Fibroblast of lung (primary cell): ENCODE measurements around the gene DOCK4. TPM values are rescaled to one million over a fixed set of nuclear protein-coding genes. Genes with fewer than 3 reads are reported as not detected.

Experiments
- DNase-seq, 2 donors: peaks; one replicate each; pipeline versions ENCODE4 v3.0.0 to v3.0.0-alpha.2; 2010; ENCODE audit warnings: low read depth in 2 of 2
- H2AFZ ChIP-seq: 2 replicates; pipeline ENCODE4 v1.5.1; 2012; ENCODE audit warnings: low read length, control low read depth, inconsistent platforms
- H3K27ac ChIP-seq: 2 replicates; pipeline ENCODE4 v1.5.1; 2011; ENCODE audit warnings: low read length, control low read depth; ENCODE audit not compliant: insufficient read depth
- H3K27me3 ChIP-seq: 2 replicates; pipeline ENCODE4 v1.5.1; 2011; ENCODE audit warnings: mild to moderate bottlenecking, low read length; ENCODE audit not compliant: control insufficient read depth, insufficient read depth
- H3K36me3 ChIP-seq: 2 replicates; pipeline ENCODE4 v1.5.1; 2011; ENCODE audit warnings: low read length; ENCODE audit not compliant: control insufficient read depth, insufficient read depth
- H3K4me1 ChIP-seq: 2 replicates; pipeline ENCODE4 v1.5.1; 2011; ENCODE audit warnings: low read length; ENCODE audit not compliant: control insufficient read depth, insufficient read depth; ENCODE audit errors: extremely low read depth
- H3K4me2 ChIP-seq: 2 replicates; pipeline ENCODE4 v1.5.1; 2011; ENCODE audit warnings: low read length, control low read depth; ENCODE audit not compliant: insufficient read depth; ENCODE audit errors: extremely low read depth
- H3K4me3 ChIP-seq, 4 experiments: fragments of 200-600 bp in 1 of 4; sonication (generic) in 1 of 4; replicated peaks in 1 of 4; 2 replicates each; pipeline ENCODE4 v1.5.1; 2011 to 2016; ENCODE audit warnings: low read length in 4 of 4, low read depth in 3 of 4, mild to moderate bottlenecking in 3 of 4, control low read depth in 2 of 4, inconsistent platforms in 1 of 4, mixed read lengths in 1 of 4; ENCODE audit not compliant: insufficient read depth in 1 of 4; ENCODE audit errors: control extremely low read depth in 1 of 4
- H3K79me2 ChIP-seq: 2 replicates; pipeline ENCODE4 v1.5.1; 2012; ENCODE audit warnings: mild to moderate bottlenecking, low read length, inconsistent platforms; ENCODE audit not compliant: control insufficient read depth, insufficient read depth
- H3K9ac ChIP-seq: 2 replicates; pipeline ENCODE4 v1.5.1; 2011; ENCODE audit warnings: mild to moderate bottlenecking, low read length, control low read depth; ENCODE audit not compliant: insufficient read depth
- H3K9me3 ChIP-seq: 2 replicates; pipeline ENCODE4 v1.5.1; 2012; ENCODE audit warnings: low read depth, low read length; ENCODE audit not compliant: control insufficient read depth, insufficient read depth
- H4K20me1 ChIP-seq: 2 replicates; pipeline ENCODE4 v1.5.1; 2011; ENCODE audit warnings: low read length; ENCODE audit not compliant: control insufficient read depth, insufficient read depth; ENCODE audit errors: extremely low read depth
- CTCF ChIP-seq, 2 donors: IDR thresholded peaks in 1 of 2; conservative IDR thresholded peaks in 1 of 2; 1 replicate in 1 of 2; 2 replicates in 1 of 2; pipeline ENCODE4 v1.5.1; 2011 to 2012; ENCODE audit warnings: low read length in 2 of 2, control low read depth in 1 of 2, inconsistent platforms in 1 of 2, low read depth in 1 of 2, mild to moderate bottlenecking in 1 of 2
- EZH2 ChIP-seq: IDR thresholded peaks from 2 replicates; pipeline ENCODE4 v1.5.1; 2012; ENCODE audit warnings: low read length, control low read depth, mild to moderate bottlenecking; ENCODE audit errors: missing control alignments
- polyA plus RNA-seq, 2 donors: library from polyadenylated mRNA; depleted of rRNA in 1 of 2; stranded (reverse) in 1 of 2; unstranded in 1 of 2; fragments of >200 nt; gene quantifications; 2 replicates each; pipeline ENCODE4 v1.2.1, GENCODE V29; 2011 to 2012; ENCODE audit warnings: missing spikeins in 1 of 2
- total RNA-seq: library from RNA; depleted of rRNA; stranded (reverse); fragments of >200 nt; gene quantifications from 2 replicates; pipeline ENCODE4 v1.2.1, GENCODE V29; 2014

The DOCK4 gene
- total and polyA plus RNA-seq, 2 donors (not counting 1 experiment from before 2014, with no cell fraction given): 20.8 to 39.3 TPM

GRCh38 chr7:112225006-112225405 lies 18.8 kb upstream of the DOCK4 start:
- Histone ChIP-seq H2AFZ (no peak overlapping the region), H3K36me3 (no peaks in the 10 kb centered on the region), H3K27ac (no peak overlapping the region), H4K20me1 (no peaks in the 10 kb centered on the region), H3K79me2 (no peaks in the 10 kb centered on the region), H3K4me1 (no peaks in the 10 kb centered on the region), H3K27me3 (no peaks in the 10 kb centered on the region), H3K9ac (no peak overlapping the region), H3K4me2 (no peak overlapping the region), H3K9me3 (no peaks in the 10 kb centered on the region), H3K4me3 (no peak overlapping the region)
- TF ChIP-seq CTCF (conservative IDR thresholded peaks at IDR 0.05 in 1 of 2, IDR thresholded peaks at IDR 0.05 in 1 of 2; ENCODE audit: low read depth in 1 of 2, low read length in 2 of 2) (no peak), EZH2 (no peak)
- peak in 1 of 2 donors; percentile 57 for DNase-seq

- H3K27me3 ChIP-seq: no peaks in the 10 kb centered on the region
- no peak for TF ChIP-seq CTCF (conservative IDR thresholded peaks at IDR 0.05 in 1 of 2, IDR thresholded peaks at IDR 0.05 in 1 of 2; ENCODE audit: low read depth in 1 of 2, low read length in 2 of 2)
- no peaks in the 10 kb centered on the region for H3K4me1 ChIP-seq
- no peaks in the 10 kb centered on the region for H3K79me2 ChIP-seq
- no peak overlapping the region for H3K27ac ChIP-seq
- no peak overlapping the region for H3K4me3 ChIP-seq
- no peak for DNase-seq
- no peaks in the 10 kb centered on the region for H3K36me3 ChIP-seq
- H2AFZ ChIP-seq: no peak overlapping the region
- H3K9me3 ChIP-seq: no peaks in the 10 kb centered on the region
- H3K4me2 ChIP-seq: no peak overlapping the region
- no peak overlapping the region for H3K9ac ChIP-seq
- no peaks in the 10 kb centered on the region for H4K20me1 ChIP-seq
Observed at GRCh38 chr7:112224186-112224585, 18.0 kb upstream of the DOCK4 start.

GRCh38 chr7:112223310-112223709 lies 17.1 kb upstream of the DOCK4 start:
- Histone ChIP-seq H3K36me3 (no peaks in the 10 kb centered on the region), H3K4me1 (no peaks in the 10 kb centered on the region), H3K9me3 (no peaks in the 10 kb centered on the region), H3K27me3 (no peaks in the 10 kb centered on the region), H4K20me1 (no peaks in the 10 kb centered on the region), H3K79me2 (no peaks in the 10 kb centered on the region), H3K4me3 (no peak overlapping the region), H3K9ac (no peak overlapping the region), H3K27ac (no peak overlapping the region), H2AFZ (no peak overlapping the region), H3K4me2 (no peak overlapping the region)
- TF ChIP-seq CTCF (conservative IDR thresholded peaks at IDR 0.05 in 1 of 2, IDR thresholded peaks at IDR 0.05 in 1 of 2; ENCODE audit: low read depth in 1 of 2, low read length in 2 of 2) (no peak), EZH2 (no peak)
- no peak for DNase-seq
